NT2/D1 (cell line): Measurements from ENCODE around the gene MTHFSD.

Experiments used
- YY1 ChIP-seq: IDR thresholded peaks from 2 replicates; pipeline ENCODE4 v1.6.1; 2011; ENCODE audit not compliant: insufficient read length, insufficient read depth
- ZNF274 ChIP-seq: IDR thresholded peaks from 2 replicates; pipeline ENCODE4 v1.6.1; 2011; ENCODE audit warnings: mild to moderate bottlenecking, low read depth, low read length

GRCh38 chr16:86517652-86518258 lies 37.3 kb downstream of the MTHFSD start:
- no peak for TF ChIP-seq YY1
- TF ChIP-seq ZNF274, result no peak
